LNCaP clone FGC (cell line): ENCODE results near the gene IGSF22.
A peak's percentile ranks its signal among the peaks of the same experiment; 100 is the strongest.

Source experiments
- DNase-seq: peaks from one replicate; pipeline ENCODE4 v3.0.0-alpha.2; 2011; ENCODE audit warnings: low read depth
- H3K4me3 ChIP-seq: 2 replicates; pipeline ENCODE4 v1.5.1; 2011; ENCODE audit warnings: mild to moderate bottlenecking, low read depth, low read length, control low read depth
- TF ChIP-seq, protein P1 (sequence below): IDR thresholded peaks from 2 replicates; pipeline ENCODE4 v1.5.1; 2012; ENCODE audit warnings: mild to moderate bottlenecking; ENCODE audit not compliant: control insufficient read depth, insufficient read depth; ENCODE audit errors: extremely low read depth

Gene IGSF22

GRCh38 chr11:18701614-18702216 lies 24.3 kb downstream of the IGSF22 start:
- DNase-seq = no peak
- no peak overlapping the region for H3K4me3 ChIP-seq
- TF ChIP-seq, protein P1, sequence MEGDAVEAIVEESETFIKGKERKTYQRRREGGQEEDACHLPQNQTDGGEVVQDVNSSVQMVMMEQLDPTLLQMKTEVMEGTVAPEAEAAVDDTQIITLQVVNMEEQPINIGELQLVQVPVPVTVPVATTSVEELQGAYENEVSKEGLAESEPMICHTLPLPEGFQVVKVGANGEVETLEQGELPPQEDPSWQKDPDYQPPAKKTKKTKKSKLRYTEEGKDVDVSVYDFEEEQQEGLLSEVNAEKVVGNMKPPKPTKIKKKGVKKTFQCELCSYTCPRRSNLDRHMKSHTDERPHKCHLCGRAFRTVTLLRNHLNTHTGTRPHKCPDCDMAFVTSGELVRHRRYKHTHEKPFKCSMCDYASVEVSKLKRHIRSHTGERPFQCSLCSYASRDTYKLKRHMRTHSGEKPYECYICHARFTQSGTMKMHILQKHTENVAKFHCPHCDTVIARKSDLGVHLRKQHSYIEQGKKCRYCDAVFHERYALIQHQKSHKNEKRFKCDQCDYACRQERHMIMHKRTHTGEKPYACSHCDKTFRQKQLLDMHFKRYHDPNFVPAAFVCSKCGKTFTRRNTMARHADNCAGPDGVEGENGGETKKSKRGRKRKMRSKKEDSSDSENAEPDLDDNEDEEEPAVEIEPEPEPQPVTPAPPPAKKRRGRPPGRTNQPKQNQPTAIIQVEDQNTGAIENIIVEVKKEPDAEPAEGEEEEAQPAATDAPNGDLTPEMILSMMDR = no peak

- TF ChIP-seq, protein P1 = no peak
- H3K4me3 ChIP-seq = no peak overlapping the region
- DNase-seq = no peak
Observed at GRCh38 chr11:18700872-18701271, 25.1 kb downstream of the IGSF22 start.

GRCh38 chr11:18700375-18700774 lies 25.6 kb downstream of the IGSF22 start:
- no peak overlapping the region for H3K4me3 ChIP-seq
- TF ChIP-seq, protein P1 = no peak
- DNase-seq = no peak

DNA sequence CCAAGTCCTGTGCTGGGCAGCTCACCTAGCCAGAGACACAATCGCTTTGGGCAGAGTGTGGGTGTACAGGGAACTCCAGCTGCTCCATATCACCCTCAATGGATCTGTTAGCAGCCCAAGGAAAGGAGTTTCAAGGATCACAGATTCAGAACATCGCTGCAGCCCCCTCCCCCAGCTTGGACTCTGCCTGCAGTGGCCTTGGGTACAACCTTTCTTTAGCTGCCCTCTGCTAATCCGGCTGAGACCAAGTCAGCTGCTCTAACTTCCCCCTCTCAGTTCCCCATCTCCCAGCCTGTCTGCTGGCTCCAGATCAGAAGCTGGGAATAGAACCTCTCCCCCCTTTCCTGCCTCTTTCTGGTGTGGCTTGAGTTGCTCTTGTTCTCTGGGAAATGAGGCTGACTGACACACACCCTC lies 26.1 kb downstream of the IGSF22 start:
- no peak overlapping the region for H3K4me3 ChIP-seq
- TF ChIP-seq, protein P1 = no peak
- DNase-seq = no peak

DNA sequence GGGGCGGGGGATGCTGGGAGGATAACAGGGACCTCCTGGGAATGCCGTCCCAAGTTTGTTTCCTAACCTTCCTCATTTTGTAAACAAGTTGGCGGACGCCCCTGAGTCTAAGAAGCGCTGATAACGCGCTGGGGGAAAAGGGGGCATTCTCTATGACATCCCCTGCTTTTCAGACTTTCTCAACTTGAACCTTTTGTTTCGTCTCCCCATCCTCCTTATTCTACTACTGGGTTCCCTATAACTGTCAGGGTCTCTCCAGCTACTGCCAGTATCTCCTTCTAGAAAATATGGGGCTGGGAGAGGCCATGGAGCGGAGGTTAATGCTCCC lies 26.8 kb downstream of the IGSF22 start:
- no peak for DNase-seq
- TF ChIP-seq, protein P1 = no peak
- peak overlapping the region; percentile 58 for H3K4me3 ChIP-seq

GRCh38 chr11:18698341-18699268 lies 27.4 kb downstream of the IGSF22 start, which contains the start of gene TMEM86A:
TSS of gene TMEM86A (plus strand) at chr11:18698779. CDS start at chr11:18698887, 108 bp downstream.
- TF ChIP-seq, protein P1 = no peak
- H3K4me3 ChIP-seq = peak within 1 kb of the TSS; percentile 58
- peak; percentile 33 for DNase-seq
